ENCODE results near the gene SDK2.
"Not testable (repeated sequence)": the region's sequence is repeated elsewhere in the genome, so short reads cannot be mapped to it uniquely, and the experiment has no call there.

The SDK2 gene

GRCh38 chr17:73323409-73324159 lies 320.7 kb downstream of the SDK2 start:
- DNase-seq (ENCODE audit: low spot score): no peak

GRCh38 chr17:73320601-73321264 lies 323.5 kb downstream of the SDK2 start:
- DNase-seq (ENCODE audit: low spot score): no peak

GRCh38 chr17:73319766-73320165 lies 324.5 kb downstream of the SDK2 start:
- DNase-seq (ENCODE audit: low spot score): no peak

- DNase-seq (ENCODE audit: low spot score): no peak
Observed at GRCh38 chr17:73318836-73319235, 325.4 kb downstream of the SDK2 start.

- DNase-seq (ENCODE audit: low spot score): no peak
Observed at GRCh38 chr17:73318427-73318813, 325.8 kb downstream of the SDK2 start.

- no peak for DNase-seq (ENCODE audit: low spot score)
Observed at GRCh38 chr17:73317513-73318426, 326.5 kb downstream of the SDK2 start.

- DNase-seq (ENCODE audit: low spot score): no peak
Observed at GRCh38 chr17:73316919-73317505, 327.2 kb downstream of the SDK2 start.

- no peak for DNase-seq (ENCODE audit: low spot score)
Observed at GRCh38 chr17:73315471-73315870, 328.8 kb downstream of the SDK2 start.

- no peak for DNase-seq (ENCODE audit: low spot score)
Observed at GRCh38 chr17:73313526-73314127, 330.6 kb downstream of the SDK2 start.

- not testable (repeated sequence) for DNase-seq (ENCODE audit: low spot score)
Observed at GRCh38 chr17:73312887-73313286, 331.4 kb downstream of the SDK2 start.

- DNase-seq (ENCODE audit: low spot score): peak; percentile 97
Observed at GRCh38 chr17:73311781-73312641, 332.2 kb downstream of the SDK2 start, which contains the start of gene CDC42EP4. Gene CDC42EP4, minus strand, starts transcription at chr17:73312001. Its CDS starts 25,501 bp downstream, at chr17:73286500.

GRCh38 chr17:73311428-73311780 lies 332.8 kb downstream of the SDK2 start:
- no peak for DNase-seq (ENCODE audit: low spot score)

- no peak for DNase-seq (ENCODE audit: low spot score)
Observed at GRCh38 chr17:73309727-73310596, 334.3 kb downstream of the SDK2 start.

- DNase-seq (ENCODE audit: low spot score): not testable (repeated sequence)
Observed at GRCh38 chr17:73308959-73309358, 335.3 kb downstream of the SDK2 start.

- DNase-seq (ENCODE audit: low spot score): peak; percentile 75
Observed at GRCh38 chr17:73308017-73308823, 336.0 kb downstream of the SDK2 start.

GRCh38 chr17:73307130-73307529 lies 337.1 kb downstream of the SDK2 start:
- no peak for DNase-seq (ENCODE audit: low spot score)

GRCh38 chr17:73305845-73306836 lies 338.1 kb downstream of the SDK2 start:
- DNase-seq (ENCODE audit: low spot score): no peak

All from AG08396 (cell line).